HG02970 (cell line): Measurements from ENCODE around the gene RPL36.

ENCODE experiments used
- ATAC-seq: cut with Tn5 transposase; IDR thresholded peaks from one replicate; pipeline ENCODE4 v1.9.1; 2021; ENCODE audit warnings: mild to moderate bottlenecking, moderate library complexity, moderate number of reproducible peaks; ENCODE audit not compliant: unreplicated experiment, low FRiP score

RPL36 gene

GRCh38 chr19:5672708-5673459, 17.2 kb upstream of the RPL36 start:
- ATAC-seq, result no peak

- ATAC-seq, result no peak
These were observed 16.3 kb upstream of the RPL36 start for GRCh38 chr19:5673752-5674151.

GRCh38 chr19:5674714-5675113, 15.4 kb upstream of the RPL36 start:
- no peak for ATAC-seq

- no peak for ATAC-seq
These were observed 13.9 kb upstream of the RPL36 start for GRCh38 chr19:5676105-5676771.

- no peak for ATAC-seq
These were observed 13.4 kb upstream of the RPL36 start for GRCh38 chr19:5676772-5677105.

- ATAC-seq, result no peak
These were observed 13.0 kb upstream of the RPL36 start for GRCh38 chr19:5677136-5677535.

GRCh38 chr19:5677580-5677979, 12.5 kb upstream of the RPL36 start:
- no peak for ATAC-seq

GRCh38 chr19:5678071-5678718, 11.9 kb upstream of the RPL36 start:
- no peak for ATAC-seq

GRCh38 chr19:5679289-5680083, 10.6 kb upstream of the RPL36 start:
- ATAC-seq, result no peak

GRCh38 chr19:5680084-5680436, 10.0 kb upstream of the RPL36 start:
- no peak for ATAC-seq

- peak; percentile 81 for ATAC-seq
These were observed 9.4 kb upstream of the RPL36 start, which contains the start of the genes HSD11B1L and MICOS13 for GRCh38 chr19:5680437-5681368. Gene HSD11B1L, plus strand, starts transcription at chr19:5681027. Its CDS starts 3,806 bp downstream, at chr19:5684833. Gene MICOS13, minus strand, starts transcription at chr19:5680516. Its CDS starts 30 bp downstream, at chr19:5680486.

GRCh38 chr19:5681391-5682106, 8.5 kb upstream of the RPL36 start:
- ATAC-seq, result no peak

- ATAC-seq, result no peak
These were observed 8.0 kb upstream of the RPL36 start for GRCh38 chr19:5682107-5682482.

- no peak for ATAC-seq
These were observed 6.8 kb upstream of the RPL36 start for GRCh38 chr19:5683177-5683886.

- ATAC-seq, result no peak
These were observed 5.2 kb upstream of the RPL36 start for GRCh38 chr19:5684694-5685430.

GRCh38 chr19:5686326-5686646, 3.8 kb upstream of the RPL36 start:
- no peak for ATAC-seq

- peak; percentile 50 for ATAC-seq
These were observed 3.3 kb upstream of the RPL36 start for GRCh38 chr19:5686647-5687359.
